ENCODE measurements around the gene PRSS3.
"Not testable (repeated sequence)": the region's sequence is repeated elsewhere in the genome, so short reads cannot be mapped to it uniquely, and the experiment has no call there.

Gene PRSS3

GRCh38 chr9:33818167-33818846 lies 22.9 kb downstream of the PRSS3 start:
- no peak for DNase-seq

- peak; percentile 48 for DNase-seq
Measured at GRCh38 chr9:33818847-33819500, 23.6 kb downstream of the PRSS3 start.

GRCh38 chr9:33820231-33820745 lies 24.9 kb downstream of the PRSS3 start:
- DNase-seq = no peak

GRCh38 chr9:33823801-33824200 lies 28.4 kb downstream of the PRSS3 start:
- DNase-seq = no peak

GRCh38 chr9:33827285-33827684 lies 31.9 kb downstream of the PRSS3 start:
- DNase-seq = not testable (repeated sequence)

- not testable (repeated sequence) for DNase-seq
Measured at GRCh38 chr9:33829641-33830230, 34.4 kb downstream of the PRSS3 start.

- DNase-seq = no peak
Measured at GRCh38 chr9:33835625-33836260, 40.4 kb downstream of the PRSS3 start.

GRCh38 chr9:33836261-33836660 lies 40.9 kb downstream of the PRSS3 start:
- DNase-seq = peak; percentile 84

- DNase-seq = no peak
Measured at GRCh38 chr9:33837138-33837537, 41.8 kb downstream of the PRSS3 start.

- no peak for DNase-seq
Measured at GRCh38 chr9:33840381-33840780, 45.0 kb downstream of the PRSS3 start.

- DNase-seq = no peak
Measured at GRCh38 chr9:33843312-33843961, 48.1 kb downstream of the PRSS3 start.

- DNase-seq = no peak
Measured at GRCh38 chr9:33846231-33846630, 50.9 kb downstream of the PRSS3 start.

GRCh38 chr9:33847894-33848205 lies 52.5 kb downstream of the PRSS3 start:
- not testable (repeated sequence) for DNase-seq
